ENCODE data around the gene IL11RA.

DNA sequence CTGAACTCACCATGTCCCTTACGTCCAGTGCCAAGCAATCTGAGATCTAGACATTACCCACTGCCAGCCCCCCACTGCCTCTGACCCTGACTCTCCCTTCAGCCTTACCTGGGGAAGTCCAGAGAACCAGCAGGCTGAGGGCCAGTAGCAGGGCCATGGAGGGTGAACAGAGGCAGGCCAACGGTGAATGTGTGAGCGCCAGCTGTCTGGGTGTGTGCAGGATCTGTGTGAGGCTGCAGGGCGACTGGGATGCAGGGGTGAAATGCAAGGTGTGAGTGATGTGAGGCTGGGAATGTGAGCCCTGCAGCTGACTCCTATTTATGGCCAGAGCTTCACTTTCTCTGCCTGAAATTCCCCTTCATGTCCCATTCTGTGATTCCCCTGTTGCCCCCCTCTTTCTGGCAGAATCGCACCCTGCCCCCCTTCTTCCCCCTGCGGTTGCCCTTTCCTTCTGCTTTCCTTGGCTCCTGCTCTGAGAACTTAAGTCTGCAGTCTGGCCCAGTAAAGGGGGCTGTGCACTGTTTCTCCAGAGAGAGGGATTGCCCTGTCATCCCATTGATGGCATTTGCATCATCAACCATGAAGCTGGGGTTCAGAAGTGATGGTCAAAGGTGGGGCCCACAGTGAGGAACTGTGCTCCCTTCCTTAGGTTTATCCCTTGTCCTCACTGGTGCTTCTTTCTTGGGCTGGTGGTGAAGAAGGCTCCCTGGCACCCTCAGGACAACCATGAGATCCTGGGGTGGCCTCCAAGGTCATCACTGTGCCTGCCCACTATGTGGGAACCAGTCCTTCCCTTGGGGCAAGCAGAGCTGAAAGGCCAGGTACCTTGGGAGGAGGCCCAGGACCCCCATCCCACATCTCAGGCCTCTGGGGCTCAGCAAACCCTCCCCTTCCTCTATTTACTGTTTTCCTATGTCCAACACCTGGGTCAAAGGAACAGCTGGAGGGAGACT is 39.3 kb downstream of the IL11RA start, which contains the start of gene CCL19:
- TF ChIP-seq, protein P1, sequence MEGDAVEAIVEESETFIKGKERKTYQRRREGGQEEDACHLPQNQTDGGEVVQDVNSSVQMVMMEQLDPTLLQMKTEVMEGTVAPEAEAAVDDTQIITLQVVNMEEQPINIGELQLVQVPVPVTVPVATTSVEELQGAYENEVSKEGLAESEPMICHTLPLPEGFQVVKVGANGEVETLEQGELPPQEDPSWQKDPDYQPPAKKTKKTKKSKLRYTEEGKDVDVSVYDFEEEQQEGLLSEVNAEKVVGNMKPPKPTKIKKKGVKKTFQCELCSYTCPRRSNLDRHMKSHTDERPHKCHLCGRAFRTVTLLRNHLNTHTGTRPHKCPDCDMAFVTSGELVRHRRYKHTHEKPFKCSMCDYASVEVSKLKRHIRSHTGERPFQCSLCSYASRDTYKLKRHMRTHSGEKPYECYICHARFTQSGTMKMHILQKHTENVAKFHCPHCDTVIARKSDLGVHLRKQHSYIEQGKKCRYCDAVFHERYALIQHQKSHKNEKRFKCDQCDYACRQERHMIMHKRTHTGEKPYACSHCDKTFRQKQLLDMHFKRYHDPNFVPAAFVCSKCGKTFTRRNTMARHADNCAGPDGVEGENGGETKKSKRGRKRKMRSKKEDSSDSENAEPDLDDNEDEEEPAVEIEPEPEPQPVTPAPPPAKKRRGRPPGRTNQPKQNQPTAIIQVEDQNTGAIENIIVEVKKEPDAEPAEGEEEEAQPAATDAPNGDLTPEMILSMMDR (IDR thresholded peaks at IDR 0.05), result no peak
- no peak for TF ChIP-seq POLR2A (IDR thresholded peaks at IDR 0.05)

Measured in right lobe of liver (tissue), 4 donors.